ENCODE measurements around the gene MRPL24. TPM values are rescaled to one million over a fixed set of nuclear protein-coding genes. Genes with fewer than 3 reads are reported as not detected.

MRPL24 gene
- total and polyA plus RNA-seq, 10 of the 15 experiments (the other 5 are each of a cell fraction or from before 2014, with no cell fraction given) = 87.4 to 269 (median 134) TPM

DNA sequence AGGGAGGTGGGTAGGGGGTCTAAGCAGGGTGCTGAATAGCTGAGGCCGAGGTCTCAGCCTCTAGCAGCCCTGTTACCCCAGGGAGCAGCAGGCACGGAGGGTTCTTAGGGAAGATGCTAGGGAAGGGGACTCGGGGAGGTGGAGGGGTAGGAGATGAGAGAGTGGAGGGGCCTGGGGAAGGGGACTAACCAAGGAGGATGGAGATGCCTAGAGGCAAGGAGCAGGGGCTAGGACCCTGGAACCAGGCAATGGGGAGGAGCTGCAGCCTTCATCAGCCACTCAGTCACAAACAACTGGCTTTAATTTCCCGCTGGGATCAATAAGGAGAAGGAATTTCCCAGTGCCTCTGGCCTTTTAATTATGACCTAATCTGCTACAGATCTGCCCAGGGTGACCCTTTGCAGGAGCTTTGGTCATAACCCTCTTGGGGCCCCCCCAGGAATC lies 32.6 kb downstream of the MRPL24 start:
- H3K4me2 ChIP-seq (ENCODE audit: control insufficient read depth, insufficient read depth) = no peak overlapping the region
- H3K4me1 ChIP-seq (ENCODE audit: control insufficient read depth, insufficient read depth, low read length) = peaks cover 6% of the 10 kb centered on the region
- no TSS peak for BruUV-seq (replicated peaks)
- no peaks in the 10 kb centered on the region for H3K9me3 ChIP-seq (replicated peaks; ENCODE audit: control insufficient read depth, insufficient read depth, low read length)
- ChIA-PET RAD21 (ENCODE audit: unreplicated experiment) (no interaction called here), CTCF (interaction anchor here (0.9 to 9.5 kb wide), 5 partner anchors 19 to 81 kb away, joined by 3 to 157 read pairs (median 24); partner anchors contain the start of genes ISG20L2 and METTL25B), SMC1A (ENCODE audit: uncharacterized antibody, unreplicated experiment) (interaction anchor here (1.2 to 1.9 kb wide), 2 partner anchors 18 kb away, joined by 5 to 8 read pairs; no protein-coding TSS in a partner anchor), POLR2A (no interaction called here)
- intact Hi-C loops (cut with micrococcal nuclease; ENCODE audit: unreplicated experiment) = no loop called here
- WGBS (ENCODE audit: insufficient coverage, insufficient replicate concordance, low lambda C conversion rate, missing lambda C conversion rate) = 41% methylated on average over 4 of the region's 4 CpGs
- peaks cover 10 to 15% of the 10 kb centered on the region in 2 experiments for H3K27me3 ChIP-seq (replicated peaks in 1 of 2; ENCODE audit: control insufficient read depth in 2 of 2, insufficient read depth in 2 of 2, low read length in 1 of 2)
- H2AFZ ChIP-seq (ENCODE audit: control insufficient read depth, low read depth, low read length) = no peak overlapping the region
- no peaks in the 10 kb centered on the region; the same call in 1 of the 2 replicates for H4K20me1 ChIP-seq (ENCODE audit: control insufficient read depth, insufficient read depth)
- H3K36me3 ChIP-seq (ENCODE audit: control insufficient read depth in 2 of 2, insufficient read depth in 2 of 2, low read length in 1 of 2) = no peaks in the 10 kb centered on the region; a peak in 2 of 4 replicates
- no peak overlapping the region for H3K9ac ChIP-seq (ENCODE audit: control insufficient read depth, insufficient read depth, low read length)
- H3K4me3 ChIP-seq = no peak overlapping the region
- no peak for ATAC-seq
- no peak for DNase-seq (ENCODE audit: low read depth, low spot score)
- FAIRE-seq = no peak
- H3K79me2 ChIP-seq (ENCODE audit: control insufficient read depth, insufficient read depth, low read length) = no peaks in the 10 kb centered on the region
- in situ Hi-C loops (cut with MboI) = no loop called here
- H3K27ac ChIP-seq (ENCODE audit: control insufficient read depth, insufficient read depth) = no peak overlapping the region
- TF ChIP-seq SUZ12 (IDR thresholded peaks at IDR 0.05; ENCODE audit: unreplicated experiment) (no peak), IRF3 (IDR thresholded peaks at IDR 0.05) (no peak), E2F8 (IDR thresholded peaks at IDR 0.05; ENCODE audit: low read depth, partially characterized antibody) (no peak), MXI1 (IDR thresholded peaks at IDR 0.05; ENCODE audit: low read depth, low read length) (no peak), CEBPB (IDR thresholded peaks at IDR 0.05; ENCODE audit: borderline replicate concordance in 1 of 2, low read depth in 2 of 2, low read length in 2 of 2) (no peak), ZSCAN29 (IDR thresholded peaks at IDR 0.05) (no peak), EED (IDR thresholded peaks at IDR 0.05; ENCODE audit: low read depth) (no peak), BCLAF1 (IDR thresholded peaks at IDR 0.05) (no peak)
- TF ChIP-seq, protein P1, sequence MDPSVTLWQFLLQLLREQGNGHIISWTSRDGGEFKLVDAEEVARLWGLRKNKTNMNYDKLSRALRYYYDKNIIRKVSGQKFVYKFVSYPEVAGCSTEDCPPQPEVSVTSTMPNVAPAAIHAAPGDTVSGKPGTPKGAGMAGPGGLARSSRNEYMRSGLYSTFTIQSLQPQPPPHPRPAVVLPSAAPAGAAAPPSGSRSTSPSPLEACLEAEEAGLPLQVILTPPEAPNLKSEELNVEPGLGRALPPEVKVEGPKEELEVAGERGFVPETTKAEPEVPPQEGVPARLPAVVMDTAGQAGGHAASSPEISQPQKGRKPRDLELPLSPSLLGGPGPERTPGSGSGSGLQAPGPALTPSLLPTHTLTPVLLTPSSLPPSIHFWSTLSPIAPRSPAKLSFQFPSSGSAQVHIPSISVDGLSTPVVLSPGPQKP (IDR thresholded peaks at IDR 0.05; ENCODE audit: low read depth, low read length) = no peak
- TF ChIP-seq, protein P2, sequence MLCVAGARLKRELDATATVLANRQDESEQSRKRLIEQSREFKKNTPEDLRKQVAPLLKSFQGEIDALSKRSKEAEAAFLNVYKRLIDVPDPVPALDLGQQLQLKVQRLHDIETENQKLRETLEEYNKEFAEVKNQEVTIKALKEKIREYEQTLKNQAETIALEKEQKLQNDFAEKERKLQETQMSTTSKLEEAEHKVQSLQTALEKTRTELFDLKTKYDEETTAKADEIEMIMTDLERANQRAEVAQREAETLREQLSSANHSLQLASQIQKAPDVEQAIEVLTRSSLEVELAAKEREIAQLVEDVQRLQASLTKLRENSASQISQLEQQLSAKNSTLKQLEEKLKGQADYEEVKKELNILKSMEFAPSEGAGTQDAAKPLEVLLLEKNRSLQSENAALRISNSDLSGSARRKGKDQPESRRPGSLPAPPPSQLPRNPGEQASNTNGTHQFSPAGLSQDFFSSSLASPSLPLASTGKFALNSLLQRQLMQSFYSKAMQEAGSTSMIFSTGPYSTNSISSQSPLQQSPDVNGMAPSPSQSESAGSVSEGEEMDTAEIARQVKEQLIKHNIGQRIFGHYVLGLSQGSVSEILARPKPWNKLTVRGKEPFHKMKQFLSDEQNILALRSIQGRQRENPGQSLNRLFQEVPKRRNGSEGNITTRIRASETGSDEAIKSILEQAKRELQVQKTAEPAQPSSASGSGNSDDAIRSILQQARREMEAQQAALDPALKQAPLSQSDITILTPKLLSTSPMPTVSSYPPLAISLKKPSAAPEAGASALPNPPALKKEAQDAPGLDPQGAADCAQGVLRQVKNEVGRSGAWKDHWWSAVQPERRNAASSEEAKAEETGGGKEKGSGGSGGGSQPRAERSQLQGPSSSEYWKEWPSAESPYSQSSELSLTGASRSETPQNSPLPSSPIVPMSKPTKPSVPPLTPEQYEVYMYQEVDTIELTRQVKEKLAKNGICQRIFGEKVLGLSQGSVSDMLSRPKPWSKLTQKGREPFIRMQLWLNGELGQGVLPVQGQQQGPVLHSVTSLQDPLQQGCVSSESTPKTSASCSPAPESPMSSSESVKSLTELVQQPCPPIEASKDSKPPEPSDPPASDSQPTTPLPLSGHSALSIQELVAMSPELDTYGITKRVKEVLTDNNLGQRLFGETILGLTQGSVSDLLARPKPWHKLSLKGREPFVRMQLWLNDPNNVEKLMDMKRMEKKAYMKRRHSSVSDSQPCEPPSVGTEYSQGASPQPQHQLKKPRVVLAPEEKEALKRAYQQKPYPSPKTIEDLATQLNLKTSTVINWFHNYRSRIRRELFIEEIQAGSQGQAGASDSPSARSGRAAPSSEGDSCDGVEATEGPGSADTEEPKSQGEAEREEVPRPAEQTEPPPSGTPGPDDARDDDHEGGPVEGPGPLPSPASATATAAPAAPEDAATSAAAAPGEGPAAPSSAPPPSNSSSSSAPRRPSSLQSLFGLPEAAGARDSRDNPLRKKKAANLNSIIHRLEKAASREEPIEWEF (IDR thresholded peaks at IDR 0.05; ENCODE audit: insufficient replicate concordance, low read depth, low read length) = no peak
